ENCODE results near the gene SYT8. TPM values are rescaled to one million over a fixed set of nuclear protein-coding genes. Genes with fewer than 3 reads are reported as not detected.
A peak's percentile ranks its signal among the peaks of the same experiment; 100 is the strongest.

SYT8 gene
- total RNA-seq, 3 donors from 2014 or later: 10.7 to 12.1 TPM; not detected in 1

GRCh38 chr11:1851468-1852180 is 16.8 kb downstream of the SYT8 start:
- TF ChIP-seq POLR2A (IDR thresholded peaks at IDR 0.05) (no peak), POLR2AphosphoS5 (IDR thresholded peaks at IDR 0.05) (no peak)
- TF ChIP-seq, protein P1, sequence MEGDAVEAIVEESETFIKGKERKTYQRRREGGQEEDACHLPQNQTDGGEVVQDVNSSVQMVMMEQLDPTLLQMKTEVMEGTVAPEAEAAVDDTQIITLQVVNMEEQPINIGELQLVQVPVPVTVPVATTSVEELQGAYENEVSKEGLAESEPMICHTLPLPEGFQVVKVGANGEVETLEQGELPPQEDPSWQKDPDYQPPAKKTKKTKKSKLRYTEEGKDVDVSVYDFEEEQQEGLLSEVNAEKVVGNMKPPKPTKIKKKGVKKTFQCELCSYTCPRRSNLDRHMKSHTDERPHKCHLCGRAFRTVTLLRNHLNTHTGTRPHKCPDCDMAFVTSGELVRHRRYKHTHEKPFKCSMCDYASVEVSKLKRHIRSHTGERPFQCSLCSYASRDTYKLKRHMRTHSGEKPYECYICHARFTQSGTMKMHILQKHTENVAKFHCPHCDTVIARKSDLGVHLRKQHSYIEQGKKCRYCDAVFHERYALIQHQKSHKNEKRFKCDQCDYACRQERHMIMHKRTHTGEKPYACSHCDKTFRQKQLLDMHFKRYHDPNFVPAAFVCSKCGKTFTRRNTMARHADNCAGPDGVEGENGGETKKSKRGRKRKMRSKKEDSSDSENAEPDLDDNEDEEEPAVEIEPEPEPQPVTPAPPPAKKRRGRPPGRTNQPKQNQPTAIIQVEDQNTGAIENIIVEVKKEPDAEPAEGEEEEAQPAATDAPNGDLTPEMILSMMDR (IDR thresholded peaks at IDR 0.05): no peak
- no peaks in the 10 kb centered on the region for H3K4me1 ChIP-seq
- no peak for DNase-seq (ENCODE audit: low spot score in 2 of 2)
- no peak overlapping the region for H3K4me3 ChIP-seq
- H3K36me3 ChIP-seq: no peaks in the 10 kb centered on the region
- no peaks in the 10 kb centered on the region for H3K27me3 ChIP-seq
- no peak overlapping the region for H3K27ac ChIP-seq
- H3K9me3 ChIP-seq: no peaks in the 10 kb centered on the region
- intact Hi-C loops (cut with DNase I; ENCODE audit: low total_unique reads): no loop called here

DNA sequence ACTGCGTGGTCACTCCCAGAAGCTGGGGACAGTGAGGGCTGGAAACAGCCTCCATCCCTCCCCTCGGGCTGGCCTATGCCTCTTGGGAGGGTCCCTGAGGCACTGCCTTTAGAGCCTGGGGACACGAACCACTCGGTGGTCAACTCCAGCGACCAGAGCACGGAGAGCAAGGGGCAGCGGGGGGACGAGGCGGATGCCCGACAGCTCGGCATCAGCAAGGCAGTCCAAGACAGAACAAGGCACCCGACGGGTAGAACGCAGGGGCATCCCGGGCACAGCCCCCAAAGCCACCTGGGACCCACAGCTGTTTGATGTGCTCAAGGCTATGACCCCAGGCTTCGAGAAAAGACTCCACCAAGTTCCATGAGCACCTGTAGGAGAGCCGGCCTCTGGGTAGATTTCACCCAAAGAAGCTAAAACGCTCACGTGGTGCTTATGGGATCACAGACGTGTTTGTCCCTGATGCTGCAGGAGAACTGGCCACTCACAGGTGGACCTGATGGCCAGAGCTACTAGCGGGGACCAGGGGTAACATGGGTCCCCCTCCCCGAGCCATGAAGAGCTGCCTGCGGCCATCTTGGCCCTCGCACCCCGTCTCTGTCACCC is 17.6 kb downstream of the SYT8 start:
- no peaks in the 10 kb centered on the region for H3K4me1 ChIP-seq
- H3K36me3 ChIP-seq: no peaks in the 10 kb centered on the region
- intact Hi-C loops (cut with DNase I; ENCODE audit: low total_unique reads): no loop called here
- no peaks in the 10 kb centered on the region for H3K9me3 ChIP-seq
- peak overlapping the region in 1 of 3 donors; percentile 34 for H3K4me3 ChIP-seq
- H3K27me3 ChIP-seq: no peaks in the 10 kb centered on the region
- DNase-seq (ENCODE audit: low spot score in 2 of 2): no peak
- no peak overlapping the region for H3K27ac ChIP-seq
- TF ChIP-seq, protein P1 (IDR thresholded peaks at IDR 0.05): no peak
- no peak for TF ChIP-seq POLR2AphosphoS5 (IDR thresholded peaks at IDR 0.05)

DNA sequence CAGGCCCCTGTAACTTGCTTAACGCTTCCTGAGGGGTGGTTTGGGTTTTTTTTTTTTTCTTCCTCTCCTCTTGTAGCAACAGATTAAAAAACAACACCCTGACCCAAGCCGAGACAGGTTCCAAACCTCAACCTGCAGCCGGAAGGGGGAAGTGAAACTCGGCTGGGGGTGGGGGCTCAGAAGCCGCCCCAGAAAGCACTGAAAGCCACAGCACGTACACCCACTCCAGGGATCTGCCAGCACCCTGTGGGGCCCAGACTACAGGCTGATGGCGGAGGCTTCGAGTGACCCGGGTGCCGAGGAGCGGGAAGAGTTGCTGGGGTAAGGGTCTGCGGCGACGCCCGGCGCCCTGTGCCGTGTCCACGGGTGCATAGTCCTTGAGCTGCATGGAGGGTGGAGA is 18.1 kb downstream of the SYT8 start, which contains the start of gene LSP1:
TSS of gene LSP1 (plus strand) at position 208 of the 400 bp plus-strand sequence. CDS start at position 269, 61 bp downstream.
- Histone ChIP-seq H3K4me3 (peak within 1 kb of the TSS; percentile 2 to 41 (median 34)), H3K4me1 (no peaks in the 10 kb centered on the region), H3K27ac (peak within 1 kb of the TSS in 1 of 2 donors; percentile 32), H3K36me3 (no peaks in the 10 kb centered on the region), H3K27me3 (no peaks in the 10 kb centered on the region), H3K9me3 (no peaks in the 10 kb centered on the region)
- intact Hi-C loops (cut with DNase I; ENCODE audit: low total_unique reads): no loop called here
- TF ChIP-seq POLR2A (IDR thresholded peaks at IDR 0.05): no peak
- TF ChIP-seq POLR2AphosphoS5 (IDR thresholded peaks at IDR 0.05): no peak
- TF ChIP-seq, protein P1 (IDR thresholded peaks at IDR 0.05): no peak
- no peak for DNase-seq (ENCODE audit: low spot score in 2 of 2)

- TF ChIP-seq, protein P1 (IDR thresholded peaks at IDR 0.05): no peak
- TF ChIP-seq POLR2AphosphoS5 (IDR thresholded peaks at IDR 0.05): no peak
- TF ChIP-seq POLR2A (IDR thresholded peaks at IDR 0.05): no peak
- intact Hi-C loops (cut with DNase I; ENCODE audit: low total_unique reads): no loop called here
- H3K36me3 ChIP-seq: no peaks in the 10 kb centered on the region
These were observed 18.8 kb downstream of the SYT8 start for GRCh38 chr11:1853376-1854131.

More at GRCh38 chr11:1853376-1854131, 18.8 kb downstream of the SYT8 start:
- no peaks in the 10 kb centered on the region for H3K4me1 ChIP-seq
- H3K27me3 ChIP-seq: no peaks in the 10 kb centered on the region
- peak overlapping the region in 1 of 2 donors; percentile 32 for H3K27ac ChIP-seq
- H3K9me3 ChIP-seq: no peaks in the 10 kb centered on the region
- no peak for DNase-seq (ENCODE audit: low spot score in 2 of 2)
- H3K4me3 ChIP-seq: peak overlapping the region; percentile 2 to 41 (median 34)

Measured in breast epithelium (tissue), 4 donors.